ENCODE data around the gene C1orf226.

DNA sequence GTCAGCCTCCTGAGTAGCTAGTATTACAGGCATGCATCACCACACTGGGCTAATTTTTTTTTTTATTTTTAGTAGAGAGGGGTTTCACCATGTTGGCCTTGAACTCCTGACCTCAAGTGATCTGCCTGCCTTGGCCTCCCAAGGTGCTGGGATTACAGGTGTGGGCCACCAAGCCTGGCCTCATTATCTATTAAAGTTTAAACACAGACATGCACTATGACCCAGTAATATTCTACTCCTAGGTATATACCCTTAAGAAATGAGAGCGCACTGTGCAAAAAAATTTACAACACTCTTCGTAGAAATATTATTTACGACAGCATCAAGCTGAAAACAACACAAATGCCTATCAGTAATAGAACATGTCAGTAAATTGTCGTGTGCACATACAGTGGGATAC is 49.1 kb downstream of the C1orf226 start:
- TF ChIP-seq CTCF (IDR thresholded peaks at IDR 0.05) (no peak), ZFX (IDR thresholded peaks at IDR 0.05; ENCODE audit: borderline replicate concordance) (no peak)

Data from 22Rv1 (cell line).